ENCODE data around the gene SPECC1.

DNA sequence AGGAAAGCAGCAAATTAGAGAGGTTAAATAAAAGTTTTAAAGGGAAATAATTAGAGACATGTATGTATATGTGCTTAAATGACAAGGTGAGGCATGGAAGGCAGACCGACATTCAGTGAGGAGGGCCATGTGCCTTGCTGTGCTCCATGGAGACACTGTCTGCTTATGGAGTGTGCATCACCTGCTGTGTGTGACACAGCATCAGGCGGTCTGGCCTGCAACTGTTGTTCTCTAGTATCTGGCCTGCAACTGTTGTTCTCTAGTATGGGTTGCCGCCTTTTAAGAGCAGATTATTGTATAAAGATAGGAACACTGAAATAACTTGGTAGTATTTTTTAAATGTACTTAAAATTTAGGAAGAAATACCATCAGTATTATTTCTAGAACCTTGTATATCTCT lies 233.1 kb downstream of the SPECC1 start:
- TF ChIP-seq, protein P1, sequence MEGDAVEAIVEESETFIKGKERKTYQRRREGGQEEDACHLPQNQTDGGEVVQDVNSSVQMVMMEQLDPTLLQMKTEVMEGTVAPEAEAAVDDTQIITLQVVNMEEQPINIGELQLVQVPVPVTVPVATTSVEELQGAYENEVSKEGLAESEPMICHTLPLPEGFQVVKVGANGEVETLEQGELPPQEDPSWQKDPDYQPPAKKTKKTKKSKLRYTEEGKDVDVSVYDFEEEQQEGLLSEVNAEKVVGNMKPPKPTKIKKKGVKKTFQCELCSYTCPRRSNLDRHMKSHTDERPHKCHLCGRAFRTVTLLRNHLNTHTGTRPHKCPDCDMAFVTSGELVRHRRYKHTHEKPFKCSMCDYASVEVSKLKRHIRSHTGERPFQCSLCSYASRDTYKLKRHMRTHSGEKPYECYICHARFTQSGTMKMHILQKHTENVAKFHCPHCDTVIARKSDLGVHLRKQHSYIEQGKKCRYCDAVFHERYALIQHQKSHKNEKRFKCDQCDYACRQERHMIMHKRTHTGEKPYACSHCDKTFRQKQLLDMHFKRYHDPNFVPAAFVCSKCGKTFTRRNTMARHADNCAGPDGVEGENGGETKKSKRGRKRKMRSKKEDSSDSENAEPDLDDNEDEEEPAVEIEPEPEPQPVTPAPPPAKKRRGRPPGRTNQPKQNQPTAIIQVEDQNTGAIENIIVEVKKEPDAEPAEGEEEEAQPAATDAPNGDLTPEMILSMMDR (conservative IDR thresholded peaks at IDR 0.05 in 1 of 2, IDR thresholded peaks at IDR 0.05 in 1 of 2; ENCODE audit: low read depth in 1 of 2, low read length in 2 of 2) = no peak
- no peak for TF ChIP-seq EZH2 (IDR thresholded peaks at IDR 0.05; ENCODE audit: low read length, missing control alignments)

Data from fibroblast of lung (primary cell).